ENCODE results near the gene L3MBTL4.
"Not testable (repeated sequence)": the region's sequence is repeated elsewhere in the genome, so short reads cannot be mapped to it uniquely, and the experiment has no call there.

Gene L3MBTL4

DNA sequence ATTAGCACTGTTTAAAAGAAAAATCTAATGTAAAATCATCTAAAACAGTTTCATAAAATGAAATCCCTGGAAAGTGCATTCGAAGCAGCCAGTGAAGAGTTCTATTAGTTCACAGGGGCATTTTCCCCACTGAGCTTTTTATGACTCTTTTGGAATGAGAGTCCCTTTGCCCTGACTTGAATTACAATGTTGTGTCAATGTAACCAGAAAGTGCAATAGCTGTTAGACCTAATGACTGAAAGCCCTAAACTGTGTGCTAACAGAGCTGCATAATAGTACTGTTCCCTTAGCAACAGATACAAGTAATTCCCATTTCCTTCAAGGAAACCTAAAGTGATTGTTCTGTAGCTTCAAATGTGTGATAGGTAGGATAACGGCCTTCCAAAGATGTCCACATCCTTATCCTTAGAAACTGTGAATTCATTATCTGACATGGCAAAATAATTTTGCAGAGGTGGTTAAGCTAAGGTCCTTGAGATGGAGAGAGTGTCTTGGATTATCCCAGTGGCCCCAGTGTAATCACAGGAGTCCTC is 134.4 kb downstream of the L3MBTL4 start:
- Histone ChIP-seq H3K4me1 (ENCODE audit: control insufficient read depth, insufficient read depth, low read length) (no peaks in the 10 kb centered on the region), H3K27me3 (ENCODE audit: control insufficient read depth, insufficient read depth, low read length) (no peaks in the 10 kb centered on the region), H3K9ac (ENCODE audit: low read length) (no peak overlapping the region), H3K36me3 (ENCODE audit: control insufficient read depth, insufficient read depth, low read length) (no peaks in the 10 kb centered on the region), H3K9me3 (ENCODE audit: control insufficient read depth, low read length) (no peaks in the 10 kb centered on the region), H3K4me3 (ENCODE audit: low read length) (no peak overlapping the region)

DNA sequence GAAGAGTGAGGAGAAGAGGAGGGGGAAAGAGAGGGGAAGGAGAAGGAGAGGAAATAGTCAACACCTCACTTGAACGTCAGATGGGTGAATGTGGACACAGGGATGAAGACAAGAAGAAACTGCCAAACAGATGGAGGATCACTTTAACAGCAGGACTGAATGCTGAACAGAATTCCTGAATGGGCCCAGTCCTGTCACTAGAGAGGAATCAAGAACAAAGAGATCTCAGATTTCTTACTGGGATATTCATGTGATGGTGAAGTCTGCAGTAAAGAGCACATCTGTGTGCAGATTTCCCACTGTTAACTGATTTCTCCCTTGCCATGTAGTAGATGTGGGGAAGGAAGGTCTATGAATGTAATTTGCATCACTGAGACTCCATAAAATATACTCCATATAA is 135.4 kb downstream of the L3MBTL4 start:
- Histone ChIP-seq H3K4me1 (ENCODE audit: control insufficient read depth, insufficient read depth, low read length) (no peaks in the 10 kb centered on the region), H3K9ac (ENCODE audit: low read length) (no peak overlapping the region), H3K36me3 (ENCODE audit: control insufficient read depth, insufficient read depth, low read length) (no peaks in the 10 kb centered on the region), H3K9me3 (ENCODE audit: control insufficient read depth, low read length) (no peaks in the 10 kb centered on the region), H3K4me3 (ENCODE audit: low read length) (no peak overlapping the region), H3K27me3 (ENCODE audit: control insufficient read depth, insufficient read depth, low read length) (no peaks in the 10 kb centered on the region)

DNA sequence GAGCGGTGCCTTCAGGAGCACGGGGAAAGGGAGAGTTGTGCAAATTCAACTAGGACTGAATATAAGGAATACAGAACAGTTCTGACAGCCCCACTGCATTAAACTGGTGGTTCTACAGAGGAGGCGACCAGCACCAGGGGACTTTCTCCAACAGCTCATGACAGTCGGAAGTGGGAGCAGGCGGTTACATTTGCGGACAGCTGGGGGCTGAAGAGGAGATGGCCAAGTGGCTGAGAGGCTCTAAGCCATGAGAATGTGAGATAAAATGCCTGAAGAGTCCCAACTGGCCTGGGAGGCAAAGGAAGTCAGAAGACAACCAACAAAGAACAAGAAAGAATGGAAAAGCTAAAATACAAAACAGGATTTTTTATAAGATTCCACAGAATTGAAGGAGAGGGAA is 141.3 kb downstream of the L3MBTL4 start:
- H3K4me1 ChIP-seq (ENCODE audit: control insufficient read depth, insufficient read depth, low read length), result no peaks in the 10 kb centered on the region
- H3K9ac ChIP-seq (ENCODE audit: low read length), result no peak overlapping the region
- no peak overlapping the region for H3K4me3 ChIP-seq (ENCODE audit: low read length)
- H3K9me3 ChIP-seq (ENCODE audit: control insufficient read depth, low read length), result no peaks in the 10 kb centered on the region
- H3K27me3 ChIP-seq (ENCODE audit: control insufficient read depth, insufficient read depth, low read length), result no peaks in the 10 kb centered on the region
- H3K36me3 ChIP-seq (ENCODE audit: control insufficient read depth, insufficient read depth, low read length), result no peaks in the 10 kb centered on the region

DNA sequence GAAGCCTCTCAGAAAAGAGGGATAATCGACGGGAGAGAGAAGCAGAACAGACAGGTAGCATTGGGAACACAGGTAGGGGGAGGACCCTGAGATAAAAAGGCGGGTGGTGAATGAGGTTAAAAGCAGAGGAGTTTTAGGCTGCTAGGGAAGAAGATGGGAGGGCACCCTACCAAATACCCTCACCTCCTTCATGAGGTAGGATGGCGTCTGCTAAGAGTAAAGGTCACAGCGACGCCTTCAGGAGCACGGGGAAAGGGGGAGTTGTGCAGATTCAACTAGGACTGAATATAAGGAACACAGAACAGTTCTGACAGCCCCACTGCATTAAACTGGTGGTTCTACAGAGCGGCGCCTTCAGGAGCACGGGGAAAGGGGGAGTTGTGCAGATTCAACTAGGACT is 142.6 kb downstream of the L3MBTL4 start:
- H3K9me3 ChIP-seq (ENCODE audit: control insufficient read depth, low read length); H3K4me3 ChIP-seq (ENCODE audit: low read length); H3K27me3 ChIP-seq (ENCODE audit: control insufficient read depth, insufficient read depth, low read length); H3K9ac ChIP-seq (ENCODE audit: low read length); H3K4me1 ChIP-seq (ENCODE audit: control insufficient read depth, insufficient read depth, low read length); H3K36me3 ChIP-seq (ENCODE audit: control insufficient read depth, insufficient read depth, low read length): not testable (repeated sequence)

DNA sequence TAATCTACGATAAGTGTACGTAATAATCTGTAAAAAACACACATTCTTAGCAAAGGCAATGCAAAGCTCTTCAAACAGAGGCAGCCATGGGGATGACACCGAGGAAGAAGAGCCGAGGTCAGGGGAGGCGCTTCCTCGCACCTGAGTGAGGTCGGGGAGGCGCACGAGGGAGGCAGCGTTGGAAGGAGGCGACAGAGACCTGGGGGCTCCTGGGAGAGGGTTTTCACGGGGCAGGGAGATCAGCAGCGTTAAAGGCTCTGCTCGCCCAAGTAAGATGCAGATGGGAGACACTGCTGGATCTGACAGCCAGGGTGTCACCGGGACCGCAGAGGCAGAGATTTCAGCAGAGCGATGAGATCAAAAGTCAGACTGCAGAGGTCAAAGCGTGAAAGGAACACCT is 143.1 kb downstream of the L3MBTL4 start:
- Histone ChIP-seq H3K9me3 (ENCODE audit: control insufficient read depth, low read length) (no peaks in the 10 kb centered on the region), H3K4me1 (ENCODE audit: control insufficient read depth, insufficient read depth, low read length) (no peaks in the 10 kb centered on the region), H3K27me3 (ENCODE audit: control insufficient read depth, insufficient read depth, low read length) (no peaks in the 10 kb centered on the region), H3K4me3 (ENCODE audit: low read length) (no peak overlapping the region), H3K36me3 (ENCODE audit: control insufficient read depth, insufficient read depth, low read length) (no peaks in the 10 kb centered on the region), H3K9ac (ENCODE audit: low read length) (no peak overlapping the region)

DNA sequence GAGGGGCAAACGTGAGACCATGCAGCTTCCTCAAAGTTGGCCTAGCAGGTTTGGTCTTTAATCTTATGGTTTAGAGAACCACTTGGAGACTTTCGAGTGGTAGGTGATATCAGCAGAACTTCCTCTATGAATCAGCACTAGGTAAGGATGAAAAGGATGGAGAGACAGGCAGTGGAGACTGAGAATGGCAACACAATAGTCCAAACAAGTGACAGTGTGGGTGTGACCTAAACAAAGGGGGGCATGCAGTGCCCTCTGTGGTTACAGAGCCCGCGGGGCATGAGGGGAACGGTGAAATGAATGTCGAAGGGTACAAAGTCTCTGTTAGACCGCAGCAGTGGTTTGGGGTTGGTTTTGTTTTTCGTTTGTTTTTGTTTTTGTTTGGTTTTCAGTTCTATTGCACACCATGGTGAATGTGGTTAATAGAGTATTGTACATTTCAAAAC is 143.9 kb downstream of the L3MBTL4 start:
- Histone ChIP-seq H3K36me3 (ENCODE audit: control insufficient read depth, insufficient read depth, low read length) (no peaks in the 10 kb centered on the region), H3K9me3 (ENCODE audit: control insufficient read depth, low read length) (no peaks in the 10 kb centered on the region), H3K9ac (ENCODE audit: low read length) (no peak overlapping the region), H3K4me3 (ENCODE audit: low read length) (no peak overlapping the region), H3K4me1 (ENCODE audit: control insufficient read depth, insufficient read depth, low read length) (no peaks in the 10 kb centered on the region), H3K27me3 (ENCODE audit: control insufficient read depth, insufficient read depth, low read length) (no peaks in the 10 kb centered on the region)

DNA sequence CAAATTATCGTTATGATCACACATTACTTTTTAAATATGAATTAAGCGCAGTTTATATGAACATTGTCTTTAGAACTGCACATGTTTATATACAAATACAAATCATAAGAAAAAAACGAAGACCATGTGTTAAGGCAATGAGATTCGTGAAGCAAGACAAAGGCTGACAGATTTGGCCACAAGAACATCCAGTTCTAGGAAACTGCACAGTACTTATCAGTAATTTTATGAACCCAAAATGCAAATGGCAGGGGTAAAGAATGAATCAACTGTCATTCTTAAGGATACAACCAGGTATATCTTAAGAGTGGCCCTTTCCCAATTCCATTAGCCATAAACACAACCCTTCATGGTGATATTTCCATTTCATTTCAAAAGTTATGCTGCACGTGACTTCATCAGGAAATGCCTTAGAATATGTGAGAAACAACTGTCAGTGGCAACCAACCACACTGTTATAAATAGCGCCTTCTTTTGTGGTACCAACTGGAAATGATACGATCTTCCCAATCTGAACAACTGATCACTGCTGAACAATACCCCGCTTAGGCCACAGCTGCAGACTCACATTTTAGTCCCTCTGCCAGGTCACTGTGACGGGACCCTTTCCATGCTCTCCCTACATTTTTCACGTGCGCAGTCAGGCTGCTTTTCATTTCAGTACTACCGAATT is 144.9 kb downstream of the L3MBTL4 start:
- no peak overlapping the region for H3K4me3 ChIP-seq (ENCODE audit: low read length)
- no peaks in the 10 kb centered on the region for H3K27me3 ChIP-seq (ENCODE audit: control insufficient read depth, insufficient read depth, low read length)
- H3K36me3 ChIP-seq (ENCODE audit: control insufficient read depth, insufficient read depth, low read length), result no peaks in the 10 kb centered on the region
- H3K9me3 ChIP-seq (ENCODE audit: control insufficient read depth, low read length), result no peaks in the 10 kb centered on the region
- no peak overlapping the region for H3K9ac ChIP-seq (ENCODE audit: low read length)
- H3K4me1 ChIP-seq (ENCODE audit: control insufficient read depth, insufficient read depth, low read length), result no peaks in the 10 kb centered on the region

DNA sequence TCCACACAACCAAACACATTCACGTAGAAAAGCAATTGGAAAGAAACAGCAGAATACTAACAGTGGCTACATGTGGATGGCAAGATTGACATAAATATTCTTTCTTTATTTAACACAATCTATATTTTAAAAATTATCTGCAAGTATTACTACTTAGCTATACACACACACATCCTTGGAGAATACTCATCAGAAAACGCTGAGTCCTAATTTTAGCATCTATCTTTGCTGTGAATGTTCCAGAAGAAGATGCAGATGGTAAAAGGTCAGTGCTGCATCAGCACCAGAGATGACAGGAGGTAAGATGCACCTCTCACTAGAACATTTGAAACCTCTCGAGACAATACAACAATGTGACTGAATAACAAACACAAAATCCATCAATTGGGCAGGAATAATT is 148.5 kb downstream of the L3MBTL4 start:
- H3K4me3 ChIP-seq (ENCODE audit: low read length), result no peak overlapping the region
- H3K27me3 ChIP-seq (ENCODE audit: control insufficient read depth, insufficient read depth, low read length), result no peaks in the 10 kb centered on the region
- H3K4me1 ChIP-seq (ENCODE audit: control insufficient read depth, insufficient read depth, low read length), result no peaks in the 10 kb centered on the region
- H3K9ac ChIP-seq (ENCODE audit: low read length), result no peak overlapping the region
- no peaks in the 10 kb centered on the region for H3K36me3 ChIP-seq (ENCODE audit: control insufficient read depth, insufficient read depth, low read length)
- no peaks in the 10 kb centered on the region for H3K9me3 ChIP-seq (ENCODE audit: control insufficient read depth, low read length)

DNA sequence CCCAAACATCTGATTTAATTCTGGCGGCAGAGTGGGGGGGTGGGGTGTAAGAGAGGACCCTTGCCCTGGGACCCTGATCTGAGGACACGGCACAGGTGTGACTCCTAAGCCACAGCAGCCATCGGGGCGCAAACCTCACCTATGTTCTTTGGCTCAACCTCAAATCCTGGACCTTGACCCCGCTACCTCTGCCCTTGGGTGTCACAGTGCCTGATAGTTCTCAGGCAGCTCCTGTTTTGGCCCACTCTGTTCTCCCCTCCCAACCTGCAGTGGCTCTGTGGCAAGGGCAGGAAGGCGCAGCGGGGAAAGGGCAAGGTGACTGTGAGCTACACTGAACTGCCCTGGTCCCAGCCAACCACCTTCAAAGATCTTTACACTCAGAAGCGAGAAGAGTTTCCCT is 152.8 kb downstream of the L3MBTL4 start:
- H3K4me3 ChIP-seq (ENCODE audit: low read length), result no peak overlapping the region
- no peaks in the 10 kb centered on the region for H3K4me1 ChIP-seq (ENCODE audit: control insufficient read depth, insufficient read depth, low read length)
- H3K9me3 ChIP-seq (ENCODE audit: control insufficient read depth, low read length), result no peaks in the 10 kb centered on the region
- no peak overlapping the region for H3K9ac ChIP-seq (ENCODE audit: low read length)
- H3K36me3 ChIP-seq (ENCODE audit: control insufficient read depth, insufficient read depth, low read length), result no peaks in the 10 kb centered on the region
- H3K27me3 ChIP-seq (ENCODE audit: control insufficient read depth, insufficient read depth, low read length), result no peaks in the 10 kb centered on the region

DNA sequence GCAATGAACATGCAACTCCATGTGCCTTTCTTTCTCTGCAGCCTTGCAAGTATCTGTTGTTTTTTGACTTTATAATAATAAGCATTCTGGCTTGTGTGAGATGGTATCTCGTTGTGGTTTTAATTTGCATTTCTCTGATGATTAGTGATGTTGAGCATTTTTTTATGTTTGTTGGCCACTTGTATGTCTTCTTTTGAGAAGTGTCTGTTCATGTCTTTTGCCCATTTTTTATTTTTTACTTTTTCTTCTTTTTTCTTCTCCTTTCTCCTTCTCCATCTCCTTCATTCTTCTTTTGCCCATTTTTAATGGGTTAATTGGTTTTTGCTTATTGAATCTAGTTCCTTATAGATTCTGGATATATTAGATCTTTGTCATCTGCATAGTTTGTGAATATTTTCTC is 155.4 kb downstream of the L3MBTL4 start:
- not testable (repeated sequence) for H3K9me3 ChIP-seq (ENCODE audit: control insufficient read depth, low read length); H3K4me3 ChIP-seq (ENCODE audit: low read length); H3K4me1 ChIP-seq (ENCODE audit: control insufficient read depth, insufficient read depth, low read length); H3K9ac ChIP-seq (ENCODE audit: low read length); H3K36me3 ChIP-seq (ENCODE audit: control insufficient read depth, insufficient read depth, low read length); H3K27me3 ChIP-seq (ENCODE audit: control insufficient read depth, insufficient read depth, low read length)

DNA sequence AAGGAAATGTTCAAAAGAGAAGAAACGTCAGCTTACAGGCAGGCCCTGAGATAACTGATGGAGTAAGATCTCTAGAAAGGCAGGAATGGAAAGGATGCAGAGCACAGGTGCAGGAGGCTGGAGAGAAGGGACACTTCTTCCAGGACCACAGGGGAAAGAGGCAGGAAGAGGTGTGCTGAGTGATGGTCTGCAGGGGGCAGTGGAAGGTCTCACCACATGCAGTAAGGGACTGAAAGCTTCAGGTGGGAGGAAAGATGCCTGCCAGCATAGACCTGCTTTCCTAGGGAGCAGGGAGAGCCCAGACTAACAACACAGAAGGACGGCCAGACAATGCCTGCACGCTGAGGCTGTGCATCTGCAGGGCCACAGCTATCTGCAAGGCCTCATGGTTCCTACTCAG is 156.8 kb downstream of the L3MBTL4 start:
- no peak overlapping the region for H3K9ac ChIP-seq (ENCODE audit: low read length)
- H3K4me1 ChIP-seq (ENCODE audit: control insufficient read depth, insufficient read depth, low read length), result peaks cover 9% of the 10 kb centered on the region
- H3K4me3 ChIP-seq (ENCODE audit: low read length), result no peak overlapping the region
- H3K36me3 ChIP-seq (ENCODE audit: control insufficient read depth, insufficient read depth, low read length), result no peaks in the 10 kb centered on the region
- H3K9me3 ChIP-seq (ENCODE audit: control insufficient read depth, low read length), result no peaks in the 10 kb centered on the region
- H3K27me3 ChIP-seq (ENCODE audit: control insufficient read depth, insufficient read depth, low read length), result no peaks in the 10 kb centered on the region

DNA sequence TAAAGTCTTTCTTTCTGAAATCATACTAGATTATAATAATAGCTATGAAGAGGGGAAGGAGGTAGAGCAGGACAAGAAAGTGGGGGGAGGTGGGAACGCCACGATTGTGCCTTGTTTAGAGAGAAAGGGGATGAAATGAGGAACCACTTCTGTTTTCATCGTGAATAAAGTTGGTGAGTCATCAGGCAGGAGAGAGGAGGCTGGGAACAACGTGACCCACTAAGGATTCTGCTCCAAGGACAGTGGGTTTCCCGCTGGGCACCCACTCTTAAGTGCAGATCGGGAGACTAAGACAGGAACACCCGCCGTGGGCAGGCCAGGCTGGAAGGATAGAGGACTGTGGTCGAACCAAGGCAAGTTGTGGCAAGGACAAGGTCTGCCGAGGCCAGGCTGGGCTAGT is 158.2 kb downstream of the L3MBTL4 start:
- no peak overlapping the region for H3K4me3 ChIP-seq (ENCODE audit: low read length)
- no peaks in the 10 kb centered on the region for H3K36me3 ChIP-seq (ENCODE audit: control insufficient read depth, insufficient read depth, low read length)
- peaks cover 9% of the 10 kb centered on the region for H3K4me1 ChIP-seq (ENCODE audit: control insufficient read depth, insufficient read depth, low read length)
- H3K9ac ChIP-seq (ENCODE audit: low read length), result no peak overlapping the region
- H3K9me3 ChIP-seq (ENCODE audit: control insufficient read depth, low read length), result no peaks in the 10 kb centered on the region
- H3K27me3 ChIP-seq (ENCODE audit: control insufficient read depth, insufficient read depth, low read length), result no peaks in the 10 kb centered on the region

DNA sequence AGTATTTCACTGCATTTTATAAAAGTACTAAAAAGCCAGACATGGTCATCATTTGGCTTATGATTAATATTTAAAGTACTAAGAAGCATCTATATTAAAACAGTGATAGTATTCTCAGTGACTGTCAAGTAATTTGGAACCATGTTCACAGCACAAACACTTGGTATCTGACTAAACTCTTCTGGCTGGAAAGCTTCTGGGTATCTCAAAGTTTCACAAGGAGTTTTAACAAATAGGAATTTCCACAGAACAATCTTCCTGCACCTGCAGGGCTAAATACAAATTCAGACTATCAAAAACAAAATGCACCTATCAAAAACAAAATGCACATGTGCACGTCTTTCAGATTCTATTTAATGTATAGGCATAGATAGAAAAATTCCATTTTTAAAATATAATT is 158.8 kb downstream of the L3MBTL4 start:
- Histone ChIP-seq H3K27me3 (ENCODE audit: control insufficient read depth, insufficient read depth, low read length) (no peaks in the 10 kb centered on the region), H3K9me3 (ENCODE audit: control insufficient read depth, low read length) (no peaks in the 10 kb centered on the region), H3K4me3 (ENCODE audit: low read length) (no peak overlapping the region), H3K4me1 (ENCODE audit: control insufficient read depth, insufficient read depth, low read length) (peaks cover 9% of the 10 kb centered on the region), H3K36me3 (ENCODE audit: control insufficient read depth, insufficient read depth, low read length) (no peaks in the 10 kb centered on the region), H3K9ac (ENCODE audit: low read length) (no peak overlapping the region)
